K562 (cell line): Measurements from ENCODE around the gene CDYL2. TPM values are rescaled to one million over a fixed set of nuclear protein-coding genes. Genes with fewer than 3 reads are reported as not detected.

ENCODE experiments used
- ATAC-seq: fragments of 200-7000 bp; cut with Tn5 transposase; 3 replicates; pipeline ENCODE4 v1.9.1; 2020; ENCODE audit warnings: moderate library complexity
- BruUV-seq: library from RNA; stranded (reverse); fragments of 400-500 nt; replicated peaks from 2 replicates; lab custom pipeline; 2021; lab: Mats Ljungman, UMichigan
- CTCF ChIA-PET: fragments of 300-600 bp; formaldehyde crosslinking; extraction: SDS; loops from one replicate; lab custom pipeline; 2021; ENCODE audit warnings: low intra/inter-chr PET ratio; lab: Yijun Ruan, JAX
- POLR2A ChIA-PET: fragments of 300-600, 350-650 bp; sonication (Branson Sonifier 250); formaldehyde crosslinking; extraction: SDS; loops from one replicate; lab custom pipeline; 2021; ENCODE audit warnings: antibody characterized with exemption, inconsistent platforms; lab: Yijun Ruan, JAX
- DNase-seq, 4 experiments: peaks; one replicate each; pipeline versions ENCODE4 v3.0.0 to v3.0.0-alpha.2; 2011 to 2018; ENCODE audit warnings: low spot score in 3 of 4, mixed read lengths in 3 of 4; ENCODE audit errors: extremely low read depth in 1 of 4
- FAIRE-seq: peaks from 2 replicates; lab custom pipeline; 2011; peaks lifted over from hg19 to GRCh38; lab: Jason Lieb, UNC
- H2AFZ ChIP-seq: 2 replicates; pipeline ENCODE4 v1.6.0; 2011; ENCODE audit warnings: low read depth, low read length, control low read depth, inconsistent platforms
- H3K27ac ChIP-seq: fragments of 200-600 bp; 3 replicates; pipeline ENCODE4 v1.8.0; 2011; ENCODE audit warnings: low read depth, mild to moderate bottlenecking, control low read depth, inconsistent platforms, low read length, moderate library complexity, mixed read lengths; ENCODE audit errors: extremely low read depth
- H3K27me3 ChIP-seq, 2 experiments: fragments of 300-600 bp in 1 of 2; 2 replicates in 1 of 2; 3 replicates in 1 of 2; pipeline versions ENCODE4 v1.6.0 to v1.8.0; 2011; ENCODE audit warnings: inconsistent platforms in 2 of 2, low read length in 2 of 2, mild to moderate bottlenecking in 1 of 2, mixed read lengths in 1 of 2, moderate library complexity in 1 of 2; ENCODE audit not compliant: control insufficient read depth in 2 of 2, insufficient read depth in 2 of 2
- H3K36me3 ChIP-seq: fragments of 300-600 bp; 3 replicates; pipeline ENCODE4 v1.8.0; 2011; ENCODE audit warnings: mild to moderate bottlenecking, low read length, inconsistent platforms; ENCODE audit not compliant: control insufficient read depth, insufficient read depth
- H3K4me1 ChIP-seq, 2 experiments: fragments of 200-600 bp in 1 of 2; replicated peaks in 1 of 2; 2 replicates in 1 of 2; 3 replicates in 1 of 2; pipeline versions ENCODE4 v1.5.1 to v1.8.0; 2011; ENCODE audit warnings: inconsistent platforms in 2 of 2, low read length in 2 of 2, mild to moderate bottlenecking in 1 of 2, mixed read lengths in 1 of 2, moderate library complexity in 1 of 2; ENCODE audit not compliant: control insufficient read depth in 2 of 2, insufficient read depth in 2 of 2
- H3K4me2 ChIP-seq: 2 replicates; pipeline ENCODE4 v1.6.1; 2011; ENCODE audit warnings: low read length, control low read depth, inconsistent platforms, mixed read lengths; ENCODE audit not compliant: insufficient read depth
- H3K4me3 ChIP-seq: fragments of 200-600 bp; sonication (generic), shearing (Covaris generic); 2 replicates; pipeline ENCODE4 v1.5.1; 2016; ENCODE audit warnings: control low read depth, inconsistent platforms
- H3K79me2 ChIP-seq: fragments of 200-600 bp; 3 replicates; pipeline ENCODE4 v1.8.0; 2011; ENCODE audit warnings: low read length, inconsistent platforms; ENCODE audit not compliant: control insufficient read depth, insufficient read depth
- H3K9ac ChIP-seq, 2 experiments: 2 replicates each; pipeline versions ENCODE4 v1.6.0 to v1.6.1; 2011; ENCODE audit warnings: low read depth in 2 of 2, low read length in 2 of 2, control low read depth in 1 of 2, inconsistent platforms in 1 of 2, mild to moderate bottlenecking in 1 of 2, mixed read lengths in 1 of 2; ENCODE audit not compliant: insufficient read depth in 1 of 2
- H3K9me1 ChIP-seq: one replicate; pipeline ENCODE4 v1.6.0; 2011; ENCODE audit warnings: inconsistent platforms, mild to moderate bottlenecking, low read length, moderate library complexity; ENCODE audit not compliant: control insufficient read depth, insufficient read depth
- H3K9me3 ChIP-seq: replicated peaks from 2 replicates; pipeline ENCODE4 v1.5.1; 2011; ENCODE audit warnings: low read depth, low read length, inconsistent platforms; ENCODE audit not compliant: control insufficient read depth, insufficient read depth
- H4K20me1 ChIP-seq: replicated peaks from 2 replicates; pipeline ENCODE4 v1.6.1; 2011; ENCODE audit warnings: low read length, inconsistent platforms, mixed read lengths; ENCODE audit not compliant: control insufficient read depth, insufficient read depth
- ERF ChIP-seq: fragments of 450-650 bp; formaldehyde crosslinking; IDR thresholded peaks from 2 replicates; pipeline ENCODE4 v1.4.0; 2020; ENCODE audit warnings: mild to moderate bottlenecking, mixed read lengths
- LARP7 ChIP-seq: fragments of 450-650 bp; IDR thresholded peaks from 2 replicates; pipeline ENCODE4 v1.6.1; 2016
- MXI1 ChIP-seq: IDR thresholded peaks from 2 replicates; pipeline ENCODE4 v1.6.1; 2011; ENCODE audit warnings: low read depth, mild to moderate bottlenecking, improper control_type of control experiment, low read length
- NFATC3 ChIP-seq: fragments of 450-650 bp; IDR thresholded peaks from 2 replicates; pipeline ENCODE4 v1.6.1; 2017; ENCODE audit warnings: mild to moderate bottlenecking
- TCF3 ChIP-seq: sonication (generic); formaldehyde crosslinking; IDR thresholded peaks from 2 replicates; pipeline ENCODE4 v1.4.0; 2020; ENCODE audit warnings: mild to moderate bottlenecking, missing genetic modification reagents
- TRIM28 ChIP-seq: fragments of 450-650 bp; IDR thresholded peaks from 2 replicates; pipeline ENCODE4 v1.6.1; 2017
- ZNF134 ChIP-seq: fragments of 250-450 bp; sonication (Bioruptor Pico); conservative IDR thresholded peaks from 2 replicates; pipeline ENCODE4 v1.4.0; 2020
- in situ Hi-C: fragments of 300-500 bp; cut with MboI; formaldehyde crosslinking; loops from 4 replicates; pipeline ENCODE4 v1.15.0; 2018; ENCODE audit warnings: inconsistent platforms, mixed read lengths
- intact Hi-C: fragments of 100-400 bp; cut with micrococcal nuclease; formaldehyde crosslinking; loops from 2 replicates; pipeline ENCODE4 v1.14.2; 2022
- polyA plus RNA-seq, 8 experiments: library from polyadenylated mRNA; depleted of rRNA in 4 of 8; stranded (reverse) in 5 of 8; unstranded in 3 of 8; fragments of >200 nt; fragmentation: Nextera tagmentation in 2 of 8; fragmentation: Illumina TruSeq in 1 of 8; extraction: Ambion mirVana in 2 of 8; extraction: Trizol in 1 of 8; gene quantifications; 2 replicates each; pipeline versions ENCODE4 v1.2.1 to v1.2.3, GENCODE V29; 2011 to 2014; ENCODE audit warnings: inconsistent platforms in 1 of 8, missing spikeins in 1 of 8
- total RNA-seq, 7 experiments: library from RNA; depleted of rRNA in 6 of 7; stranded (reverse); fragments of >200 nt in 6 of 7; fragmentation: Illumina TruSeq in 2 of 7; extraction: Trizol in 2 of 7; gene quantifications; 2 replicates each; pipeline versions ENCODE4 v1.2.1 to v1.2.3, GENCODE V29; 2011 to 2021; ENCODE audit warnings: low replicate concordance in 1 of 7
- TF ChIP-seq, protein P1 (sequence below): fragments of 450-650 bp; IDR thresholded peaks from 2 replicates; pipeline ENCODE4 v1.6.1; 2016; ENCODE audit warnings: missing biosample characterization, missing genetic modification characterization
- TF ChIP-seq, protein P2 (sequence below): fragments of 450-650 bp; IDR thresholded peaks from 2 replicates; pipeline ENCODE4 v1.7.1; 2018; ENCODE audit warnings: mild to moderate bottlenecking, low read depth; ENCODE audit not compliant: partially characterized antibody
- TF ChIP-seq, protein P3 (sequence below): fragments of 250-450 bp; sonication (Bioruptor Pico); IDR thresholded peaks from 2 replicates; pipeline ENCODE4 v1.4.0; 2020; ENCODE audit warnings: borderline replicate concordance
- TF ChIP-seq, protein P4 (sequence below): fragments of 250-450 bp; sonication (Bioruptor Pico); IDR thresholded peaks from 2 replicates; pipeline ENCODE4 v1.9.0; 2021; ENCODE audit warnings: mild to moderate bottlenecking

Gene CDYL2
- total and polyA plus RNA-seq, 9 of the 15 experiments (the other 6 are each of a cell fraction or from before 2014, with no cell fraction given) = under 0.01 to 0.04 (median 0.01) TPM; not detected in 6

DNA sequence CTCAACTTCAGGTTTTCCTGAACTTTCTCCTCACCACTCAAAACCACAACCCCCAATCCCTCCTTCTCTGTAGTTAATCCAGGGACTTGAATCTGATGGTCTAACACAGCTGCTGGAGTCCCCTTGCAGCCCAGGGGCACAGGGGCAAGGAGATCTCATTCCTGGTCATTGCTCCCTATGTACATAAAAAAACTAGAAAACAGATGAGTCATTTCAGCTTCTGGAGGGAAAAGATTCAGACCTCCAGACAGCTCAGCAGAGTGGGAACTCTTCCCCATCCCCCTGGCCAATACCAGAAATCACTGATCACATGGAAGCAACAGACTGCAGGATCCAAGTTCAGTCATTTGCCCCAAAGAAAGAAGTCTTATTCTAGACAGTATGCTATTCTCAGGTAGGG, 201.5 kb downstream of the CDYL2 start:
- H3K36me3 ChIP-seq = no peaks in the 10 kb centered on the region
- H3K4me1 ChIP-seq = no peaks in the 10 kb centered on the region
- H3K9me1 ChIP-seq = no peaks in the 10 kb centered on the region
- no peaks in the 10 kb centered on the region for H3K79me2 ChIP-seq
- POLR2A ChIA-PET = no interaction called here
- ATAC-seq (no peak), DNase-seq (no peak), FAIRE-seq (no peak)
- no peak overlapping the region for H2AFZ ChIP-seq
- no peak overlapping the region for H3K27ac ChIP-seq
- in situ Hi-C loops = no loop called here
- no peaks in the 10 kb centered on the region for H3K9me3 ChIP-seq
- H3K27me3 ChIP-seq = peaks cover 4 to 11% of the 10 kb centered on the region in 2 experiments; a peak in 4 of 5 replicates
- CTCF ChIA-PET = no interaction called here
- intact Hi-C loops = no loop called here
- no peak overlapping the region for H3K4me3 ChIP-seq
- 0 out of 2 replicates have a peak, but pooled peaks cover 3% of the 10 kb centered on the region for H4K20me1 ChIP-seq
- H3K4me2 ChIP-seq = no peak overlapping the region
- TF ChIP-seq, protein P1, sequence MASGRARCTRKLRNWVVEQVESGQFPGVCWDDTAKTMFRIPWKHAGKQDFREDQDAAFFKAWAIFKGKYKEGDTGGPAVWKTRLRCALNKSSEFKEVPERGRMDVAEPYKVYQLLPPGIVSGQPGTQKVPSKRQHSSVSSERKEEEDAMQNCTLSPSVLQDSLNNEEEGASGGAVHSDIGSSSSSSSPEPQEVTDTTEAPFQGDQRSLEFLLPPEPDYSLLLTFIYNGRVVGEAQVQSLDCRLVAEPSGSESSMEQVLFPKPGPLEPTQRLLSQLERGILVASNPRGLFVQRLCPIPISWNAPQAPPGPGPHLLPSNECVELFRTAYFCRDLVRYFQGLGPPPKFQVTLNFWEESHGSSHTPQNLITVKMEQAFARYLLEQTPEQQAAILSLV (tag) = no peak
- TF ChIP-seq, protein P2, sequence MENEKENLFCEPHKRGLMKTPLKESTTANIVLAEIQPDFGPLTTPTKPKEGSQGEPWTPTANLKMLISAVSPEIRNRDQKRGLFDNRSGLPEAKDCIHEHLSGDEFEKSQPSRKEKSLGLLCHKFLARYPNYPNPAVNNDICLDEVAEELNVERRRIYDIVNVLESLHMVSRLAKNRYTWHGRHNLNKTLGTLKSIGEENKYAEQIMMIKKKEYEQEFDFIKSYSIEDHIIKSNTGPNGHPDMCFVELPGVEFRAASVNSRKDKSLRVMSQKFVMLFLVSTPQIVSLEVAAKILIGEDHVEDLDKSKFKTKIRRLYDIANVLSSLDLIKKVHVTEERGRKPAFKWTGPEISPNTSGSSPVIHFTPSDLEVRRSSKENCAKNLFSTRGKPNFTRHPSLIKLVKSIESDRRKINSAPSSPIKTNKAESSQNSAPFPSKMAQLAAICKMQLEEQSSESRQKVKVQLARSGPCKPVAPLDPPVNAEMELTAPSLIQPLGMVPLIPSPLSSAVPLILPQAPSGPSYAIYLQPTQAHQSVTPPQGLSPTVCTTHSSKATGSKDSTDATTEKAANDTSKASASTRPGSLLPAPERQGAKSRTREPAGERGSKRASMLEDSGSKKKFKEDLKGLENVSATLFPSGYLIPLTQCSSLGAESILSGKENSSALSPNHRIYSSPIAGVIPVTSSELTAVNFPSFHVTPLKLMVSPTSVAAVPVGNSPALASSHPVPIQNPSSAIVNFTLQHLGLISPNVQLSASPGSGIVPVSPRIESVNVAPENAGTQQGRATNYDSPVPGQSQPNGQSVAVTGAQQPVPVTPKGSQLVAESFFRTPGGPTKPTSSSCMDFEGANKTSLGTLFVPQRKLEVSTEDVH = no peak
- no peak for TF ChIP-seq LARP7
- TF ChIP-seq ERF (CRISPR knock-in tag) = no peak
- TF ChIP-seq NFATC3 = no peak
- TF ChIP-seq MXI1 = no peak
- TF ChIP-seq ZNF134 (CRISPR knock-in tag) = no peak
- TF ChIP-seq, protein P3, sequence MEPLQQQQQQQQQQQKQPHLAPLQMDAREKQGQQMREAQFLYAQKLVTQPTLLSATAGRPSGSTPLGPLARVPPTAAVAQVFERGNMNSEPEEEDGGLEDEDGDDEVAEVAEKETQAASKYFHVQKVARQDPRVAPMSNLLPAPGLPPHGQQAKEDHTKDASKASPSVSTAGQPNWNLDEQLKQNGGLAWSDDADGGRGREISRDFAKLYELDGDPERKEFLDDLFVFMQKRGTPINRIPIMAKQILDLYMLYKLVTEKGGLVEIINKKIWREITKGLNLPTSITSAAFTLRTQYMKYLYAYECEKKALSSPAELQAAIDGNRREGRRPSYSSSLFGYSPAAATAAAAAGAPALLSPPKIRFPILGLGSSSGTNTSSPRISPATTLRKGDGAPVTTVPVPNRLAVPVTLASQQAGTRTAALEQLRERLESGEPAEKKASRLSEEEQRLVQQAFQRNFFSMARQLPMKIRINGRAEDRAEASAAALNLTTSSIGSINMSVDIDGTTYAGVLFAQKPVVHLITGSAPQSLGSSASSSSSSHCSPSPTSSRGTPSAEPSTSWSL = no peak
- TF ChIP-seq TRIM28 = no peak
- TF ChIP-seq, protein P4, sequence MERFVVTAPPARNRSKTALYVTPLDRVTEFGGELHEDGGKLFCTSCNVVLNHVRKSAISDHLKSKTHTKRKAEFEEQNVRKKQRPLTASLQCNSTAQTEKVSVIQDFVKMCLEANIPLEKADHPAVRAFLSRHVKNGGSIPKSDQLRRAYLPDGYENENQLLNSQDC = no peak
- no peak for TF ChIP-seq TCF3 (CRISPR knock-in tag)
- H3K9ac ChIP-seq = no peak overlapping the region
- no TSS peak for BruUV-seq
